ENCODE data around the gene UGGT1. TPM values are rescaled to one million over a fixed set of nuclear protein-coding genes. Genes with fewer than 3 reads are reported as not detected.

Gene UGGT1
- total and polyA plus RNA-seq, 2 donors (not counting 3 experiments of a cell fraction or from before 2014, with no cell fraction given): 27.6 to 83.2 TPM

- ChIA-PET CTCF (no interaction called here), POLR2A (no interaction called here)
- dilution Hi-C loops (cut with MboI; ENCODE audit: extremely low pct_ligation_motif_present, low sequenced_read_pairs) (no loop called here), intact Hi-C loops (cut with micrococcal nuclease) (no loop called here)
- no peak overlapping the region for H3K9ac ChIP-seq (replicated peaks; ENCODE audit: extremely low read depth, insufficient read depth, low read length)
- H3K79me2 ChIP-seq (ENCODE audit: control insufficient read depth, insufficient read depth, low read length): no peaks in the 10 kb centered on the region
- peaks cover 8 to 10% of the 10 kb centered on the region in 2 experiments for H3K36me3 ChIP-seq (ENCODE audit: control insufficient read depth in 2 of 2, extremely low read depth in 1 of 2, insufficient read depth in 2 of 2, low read length in 2 of 2)
- DNase-seq (ENCODE audit: low read depth, low spot score) (no peak), FAIRE-seq (no peak)
- no peak overlapping the region for H3K4me3 ChIP-seq (replicated peaks in 1 of 3; ENCODE audit: insufficient read depth in 1 of 3, low read depth in 1 of 3, low read length in 3 of 3)
- no peak overlapping the region for H3K4me2 ChIP-seq (ENCODE audit: insufficient read depth, low read length)
- BruUV-seq (replicated peaks): no TSS peak
- no peak overlapping the region for H2AFZ ChIP-seq (ENCODE audit: low read depth, low read length)
- no peaks in the 10 kb centered on the region for H3K9me1 ChIP-seq (replicated peaks; ENCODE audit: control insufficient read depth, extremely low read depth, insufficient read depth, low read length)
- no peaks in the 10 kb centered on the region for H3K4me1 ChIP-seq (ENCODE audit: control insufficient read depth, extremely low read depth, insufficient read depth, low read length)
- no peaks in the 10 kb centered on the region for H3K9me3 ChIP-seq (replicated peaks; ENCODE audit: control insufficient read depth, insufficient read depth, low read length)
- no peaks in the 10 kb centered on the region for H3K27me3 ChIP-seq (ENCODE audit: control insufficient read depth in 2 of 2, insufficient read depth in 2 of 2, low read length in 2 of 2)
- H4K20me1 ChIP-seq (replicated peaks; ENCODE audit: control insufficient read depth, extremely low read depth, insufficient read depth, low read length): no peaks in the 10 kb centered on the region
- TF ChIP-seq MYC (IDR thresholded peaks at IDR 0.05; ENCODE audit: low read depth, low read length): no peak
- no peak for TF ChIP-seq FOS (IDR thresholded peaks at IDR 0.05; ENCODE audit: borderline replicate concordance, insufficient read depth, low read length)
- TF ChIP-seq, protein P1, sequence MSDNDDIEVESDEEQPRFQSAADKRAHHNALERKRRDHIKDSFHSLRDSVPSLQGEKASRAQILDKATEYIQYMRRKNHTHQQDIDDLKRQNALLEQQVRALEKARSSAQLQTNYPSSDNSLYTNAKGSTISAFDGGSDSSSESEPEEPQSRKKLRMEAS (IDR thresholded peaks at IDR 0.05; ENCODE audit: insufficient read depth, insufficient read length): no peak
- TF ChIP-seq CTCF (IDR thresholded peaks at IDR 0.05; ENCODE audit: extremely low read depth in 1 of 2, insufficient read depth in 1 of 2, low read depth in 1 of 2, low read length in 2 of 2): no peak
- no peak for TF ChIP-seq EZH2 (IDR thresholded peaks at IDR 0.05; ENCODE audit: borderline replicate concordance, low read depth, low read length, severe bottlenecking)
- no peak for TF ChIP-seq JUN (IDR thresholded peaks at IDR 0.05; ENCODE audit: borderline replicate concordance, insufficient read depth, insufficient read length, low read depth)
- TF ChIP-seq POLR2AphosphoS5 (IDR thresholded peaks at IDR 0.05; ENCODE audit: insufficient read depth, low read depth, low read length): no peak
- TF ChIP-seq GATA2 (IDR thresholded peaks at IDR 0.05; ENCODE audit: insufficient read depth, insufficient read length, low read depth, low read length): no peak
- no peak for TF ChIP-seq POLR2A (IDR thresholded peaks at IDR 0.05; ENCODE audit: low read depth, low read length)
- H3K27ac ChIP-seq (ENCODE audit: insufficient read depth, low read depth, low read length): no peak overlapping the region
Observed at GRCh38 chr2:128153786-128154185, 62.8 kb downstream of the UGGT1 start.

Measured in endothelial cell of umbilical vein (primary cell).